Stimulated activated CD4-positive, alpha-beta T cell treated with anti-CD3 and anti-CD28 coated beads, Interleukin-4, amount 100 ng/mL, for 48 hours (primary cell): ENCODE measurements around the gene ADAM11.
"Not testable (repeated sequence)": the region's sequence is repeated elsewhere in the genome, so short reads cannot be mapped to it uniquely, and the experiment has no call there.

Source experiments
- DNase-seq, 2 donors: peaks; one replicate each; pipeline ENCODE4 v3.0.0-alpha.2; 2020; ENCODE audit warnings: low read depth in 2 of 2

Gene ADAM11

DNA sequence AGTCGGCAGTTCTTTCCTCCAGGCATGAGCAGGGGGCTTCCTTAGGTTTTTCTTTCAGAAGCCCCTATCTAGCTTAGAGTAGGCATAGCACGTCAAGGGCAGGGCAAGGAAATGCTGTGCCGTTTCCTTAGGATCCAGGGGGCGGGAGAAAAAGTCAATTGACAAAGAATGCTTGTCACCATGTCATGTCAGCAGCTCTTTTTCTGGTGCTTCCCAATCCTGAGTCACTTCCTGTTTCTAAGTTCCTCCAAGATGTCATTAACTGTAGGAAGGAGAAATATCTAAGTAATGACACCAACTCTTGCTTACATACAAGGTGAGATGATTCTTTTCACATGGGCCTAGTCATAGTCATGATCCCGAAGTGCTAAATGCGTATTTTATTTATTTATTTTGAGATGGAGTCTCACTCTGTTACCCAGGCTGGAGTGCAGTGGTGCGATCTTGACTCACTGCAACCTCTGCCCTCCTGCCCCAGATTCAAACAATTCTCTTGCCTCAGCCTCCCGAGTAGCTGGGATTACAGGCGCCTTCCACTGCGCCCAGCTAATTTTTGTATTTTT, 36.1 kb downstream of the ADAM11 start:
- no peak for DNase-seq

DNA sequence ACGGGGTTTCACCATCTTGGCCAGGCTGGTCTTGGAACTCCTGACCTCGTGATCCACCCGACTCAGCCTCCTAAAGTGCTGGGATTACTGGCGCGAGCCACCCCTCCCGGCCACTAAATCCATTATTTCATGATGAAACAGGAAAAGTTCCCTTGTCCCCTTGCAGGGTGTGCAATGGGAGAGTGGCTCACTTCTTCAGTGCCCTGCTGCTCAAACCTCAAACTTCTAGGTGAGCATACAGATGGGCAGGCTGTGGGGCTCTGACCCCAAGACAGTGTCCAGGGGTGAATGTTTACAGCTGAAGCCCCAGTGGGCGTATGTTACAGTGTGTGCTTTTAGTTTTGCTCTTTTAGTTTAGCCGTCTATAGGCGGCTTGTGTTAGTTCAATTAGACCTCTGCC, 36.6 kb downstream of the ADAM11 start:
- DNase-seq = no peak

GRCh38 chr17:44795928-44796327, 37.1 kb downstream of the ADAM11 start:
- no peak for DNase-seq

DNA sequence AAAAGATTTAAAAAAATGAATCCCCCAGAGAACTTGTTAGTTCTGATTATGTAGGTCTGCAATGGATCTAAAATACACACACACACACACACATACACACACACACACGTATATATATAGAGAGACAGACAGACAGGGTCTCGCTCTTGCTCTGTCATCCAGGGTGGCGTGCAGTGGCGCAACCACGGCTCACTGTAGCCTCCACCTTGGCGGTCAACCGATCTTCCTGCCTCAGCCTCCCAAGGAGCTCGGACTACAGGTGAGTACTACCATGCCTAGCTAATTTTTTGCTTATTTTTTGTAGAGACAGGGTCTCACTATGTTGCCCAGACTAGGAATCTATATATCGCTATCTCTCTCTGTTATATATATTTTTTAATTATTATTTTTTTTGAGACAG, 37.9 kb downstream of the ADAM11 start:
- DNase-seq = no peak

GRCh38 chr17:44797802-44798201, 39.0 kb downstream of the ADAM11 start:
- DNase-seq = no peak

GRCh38 chr17:44798356-44798755, 39.6 kb downstream of the ADAM11 start:
- DNase-seq = no peak

DNA sequence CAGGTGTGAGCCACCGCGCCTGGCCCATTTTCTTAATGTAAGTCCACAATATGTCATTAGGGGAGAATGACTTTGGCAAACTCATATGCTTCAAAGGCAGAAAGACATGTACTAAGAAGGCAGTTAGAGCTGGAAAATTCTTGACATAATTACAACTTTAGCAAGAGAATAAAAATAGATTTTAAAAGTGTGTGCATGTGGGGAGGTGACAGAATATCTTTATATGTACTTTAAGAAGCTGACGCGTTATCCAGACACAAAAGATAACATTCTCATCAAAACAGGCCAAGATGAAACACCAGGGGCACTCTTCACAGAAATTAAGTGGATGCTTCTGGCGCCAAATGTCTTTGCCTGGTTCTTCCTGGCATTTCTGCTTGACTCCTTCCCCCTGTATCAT, 43.1 kb downstream of the ADAM11 start:
- DNase-seq = no peak

DNA sequence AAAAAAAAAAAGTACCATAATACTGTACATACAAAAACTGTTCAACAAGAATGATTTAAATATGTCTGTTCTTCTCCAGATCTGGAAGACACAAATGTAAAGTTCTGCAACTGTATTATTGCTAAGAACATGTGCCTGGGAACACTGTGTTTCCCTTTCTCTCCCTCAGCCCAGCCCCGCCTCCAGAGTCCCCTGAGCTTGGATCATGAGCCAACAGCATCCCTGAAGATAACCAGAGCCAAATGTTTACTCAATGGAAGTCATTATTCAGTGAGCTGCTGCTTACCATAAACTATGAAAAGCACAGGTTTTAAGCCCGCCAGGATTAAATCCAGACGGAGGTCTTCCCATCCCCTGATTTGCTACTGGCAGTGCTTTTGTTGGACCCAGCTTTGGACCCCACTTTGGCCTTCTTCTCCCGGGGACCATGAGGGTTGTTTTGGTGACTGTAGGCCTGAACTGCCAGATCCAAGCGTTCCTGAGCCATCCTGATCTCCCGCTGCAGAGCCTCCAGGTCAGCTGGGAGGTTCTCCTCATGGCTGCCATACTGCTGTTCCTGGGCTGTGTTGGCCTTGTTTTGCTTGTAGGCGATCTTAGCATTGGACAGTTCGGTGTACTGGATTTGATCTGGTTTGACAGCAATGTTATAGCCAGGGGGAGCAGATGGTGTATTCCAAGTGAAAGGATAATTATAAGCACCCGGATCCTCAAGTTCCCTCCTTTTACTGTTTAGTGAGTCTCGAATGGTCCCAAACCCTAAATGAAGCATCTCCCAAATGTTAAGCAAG, 45.7 kb downstream of the ADAM11 start:
- DNase-seq = no peak

DNA sequence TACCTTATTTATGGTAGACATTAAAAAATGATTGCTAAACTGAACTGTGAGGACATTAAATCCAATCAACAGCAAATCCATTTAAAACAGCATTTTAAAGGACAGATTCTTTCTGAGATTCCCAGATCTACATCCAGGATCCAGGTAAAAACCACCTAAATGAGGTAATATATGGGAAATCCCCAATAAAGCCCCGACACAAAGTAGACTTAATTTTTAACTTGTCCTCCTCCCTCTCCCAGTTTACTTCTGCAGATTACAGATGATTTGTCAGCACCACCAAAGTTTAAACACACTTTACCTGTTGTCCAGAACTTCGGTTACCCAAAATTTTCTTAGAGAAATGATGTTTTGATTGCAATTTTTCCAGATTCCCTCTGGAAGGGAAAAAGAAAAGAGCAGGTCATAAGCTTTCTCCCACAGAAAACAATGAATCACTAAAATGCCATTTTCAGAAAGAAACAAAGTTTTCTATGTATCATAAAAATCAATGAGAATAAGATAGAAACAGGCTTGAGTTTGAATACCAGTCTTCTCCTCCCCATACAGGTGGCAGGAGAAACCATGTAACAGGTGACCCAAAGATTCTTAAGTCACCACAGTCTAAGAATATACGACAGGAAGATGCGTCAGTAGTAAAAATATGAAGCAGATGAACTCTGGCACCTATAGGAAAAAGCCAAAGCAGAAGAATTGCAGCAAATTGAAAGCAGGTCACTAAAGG, 48.5 kb downstream of the ADAM11 start:
- DNase-seq = no peak

DNA sequence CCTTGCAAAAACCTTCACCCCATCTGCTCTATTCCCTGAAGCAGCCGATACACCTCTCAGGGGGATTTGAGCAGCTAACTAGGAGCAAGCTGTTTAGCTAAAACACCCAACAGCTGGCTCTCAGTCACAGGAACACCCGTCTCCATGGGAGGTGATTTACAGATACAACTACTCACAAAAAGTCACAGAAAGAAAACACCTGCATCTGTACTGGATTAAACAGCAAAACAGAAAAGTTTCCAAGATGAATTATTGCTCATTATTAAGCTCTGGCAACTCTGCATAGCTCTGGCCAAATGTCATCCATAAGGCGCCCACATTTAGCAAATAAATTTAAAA, 49.0 kb downstream of the ADAM11 start:
- DNase-seq = no peak

GRCh38 chr17:44808156-44808555, 49.4 kb downstream of the ADAM11 start:
- DNase-seq = no peak

DNA sequence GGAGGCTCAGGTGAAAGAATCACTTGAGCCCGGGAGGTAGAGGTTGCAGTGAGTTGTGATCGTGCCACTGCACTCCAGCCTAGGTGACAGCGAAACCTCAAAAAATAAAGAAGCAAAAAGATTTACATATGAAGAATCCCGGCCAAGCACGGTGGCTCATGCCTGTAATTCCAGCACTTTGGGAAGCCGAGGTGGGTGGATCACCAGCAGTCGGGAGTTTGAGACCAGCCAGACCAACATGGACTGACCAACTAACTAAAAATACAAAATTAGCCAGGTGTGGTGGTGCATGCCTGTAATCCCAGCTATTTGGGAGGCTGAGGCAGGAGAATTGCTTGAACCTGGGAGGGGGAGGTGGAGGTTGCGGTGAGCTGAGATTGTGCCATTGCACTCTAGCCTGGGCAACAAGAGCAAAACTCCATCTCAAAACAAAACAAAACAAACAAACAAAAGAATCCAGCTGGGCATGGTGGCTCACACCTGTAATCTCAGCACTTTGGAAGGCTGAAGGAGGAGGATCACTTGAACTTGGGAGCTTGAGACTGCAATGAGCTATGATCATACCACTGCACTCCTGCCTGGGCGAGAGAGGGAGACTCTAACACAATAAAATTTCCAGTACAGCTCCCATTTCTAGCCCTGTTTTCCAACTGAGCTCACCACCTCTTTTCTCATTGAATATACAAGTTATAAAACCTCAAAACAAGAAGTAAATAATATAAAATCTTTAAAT, 50.0 kb downstream of the ADAM11 start:
- not testable (repeated sequence) for DNase-seq

GRCh38 chr17:44812263-44812662, 53.5 kb downstream of the ADAM11 start:
- no peak for DNase-seq

DNA sequence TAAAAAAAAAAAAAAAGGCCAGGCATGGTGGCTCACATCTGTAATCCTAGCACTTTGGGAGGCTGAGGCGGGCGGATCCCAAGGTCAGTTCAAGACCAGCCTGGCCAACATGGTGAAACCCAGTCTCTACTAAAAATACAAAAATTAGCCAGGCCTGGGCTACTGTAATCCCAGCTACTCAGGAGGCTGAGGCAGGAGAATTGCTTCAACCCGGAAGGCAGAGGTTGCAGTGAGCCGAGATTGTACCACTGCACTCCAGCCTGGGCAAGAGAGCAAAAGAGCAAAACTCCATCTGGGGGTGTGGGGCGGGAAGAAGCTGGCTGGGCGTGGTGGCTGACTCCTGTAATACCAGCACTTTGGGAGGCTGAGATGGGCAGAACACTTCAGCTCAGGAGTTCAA, 59.7 kb downstream of the ADAM11 start:
- DNase-seq = not testable (repeated sequence)

DNA sequence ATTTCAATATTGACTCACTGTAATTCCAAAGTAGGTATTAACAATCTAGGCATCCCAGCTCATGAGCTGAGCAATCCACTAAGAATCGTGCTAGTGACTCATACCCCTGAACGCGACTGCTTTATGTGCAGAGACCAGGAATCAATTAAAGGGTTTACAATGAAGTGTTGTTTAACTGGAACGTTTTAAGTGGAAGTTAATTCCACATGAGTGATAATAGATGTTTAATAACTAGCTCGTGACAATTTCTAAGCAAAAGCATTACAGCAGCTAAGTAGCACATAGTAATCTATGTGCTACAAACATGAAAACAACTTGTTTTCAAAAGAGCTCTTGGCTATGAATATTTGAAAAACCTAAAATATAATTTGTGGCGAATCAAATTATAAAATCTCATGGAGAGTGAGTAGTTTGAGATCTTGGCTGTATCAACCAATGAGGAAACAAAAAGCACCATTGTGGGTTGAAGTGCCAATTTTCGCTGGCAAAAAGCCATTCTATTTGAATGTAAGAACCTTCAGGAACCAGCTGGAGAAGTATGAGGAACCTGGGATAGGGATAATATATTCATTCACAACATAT, 61.9 kb downstream of the ADAM11 start:
- DNase-seq = no peak

- not testable (repeated sequence) for DNase-seq
These were observed 66.4 kb downstream of the ADAM11 start for GRCh38 chr17:44825236-44825635.

- no peak for DNase-seq
These were observed 67.5 kb downstream of the ADAM11 start for GRCh38 chr17:44826123-44826790.

- no peak for DNase-seq
These were observed 69.1 kb downstream of the ADAM11 start for GRCh38 chr17:44827863-44828262.

DNA sequence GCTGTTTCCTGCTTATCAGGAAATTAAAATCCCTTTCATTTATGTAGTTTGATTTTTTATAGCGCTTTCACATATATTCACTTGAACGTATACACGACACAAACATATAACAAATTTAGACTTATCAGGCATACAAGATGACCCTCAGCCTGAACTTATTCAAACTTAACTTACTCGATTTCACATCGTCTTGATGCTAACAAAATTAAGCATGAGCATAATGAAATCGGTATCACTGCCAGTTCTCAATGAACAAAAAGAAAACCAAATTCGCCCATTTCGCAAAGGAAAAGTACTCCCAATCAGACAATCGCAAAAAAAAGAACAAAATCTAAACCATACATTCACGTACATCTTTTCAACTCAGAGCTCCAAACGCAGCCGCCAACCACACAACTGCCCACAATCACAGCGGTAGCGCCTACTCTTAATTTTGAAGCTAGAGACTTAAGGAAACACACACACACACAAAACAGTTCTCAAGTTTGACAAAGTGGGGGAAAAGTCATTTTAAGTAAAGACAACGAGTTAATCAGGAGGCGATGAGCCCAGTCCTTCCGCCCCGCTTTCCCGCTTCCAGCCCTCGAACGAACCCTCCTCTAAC, 70.2 kb downstream of the ADAM11 start:
- no peak for DNase-seq

DNA sequence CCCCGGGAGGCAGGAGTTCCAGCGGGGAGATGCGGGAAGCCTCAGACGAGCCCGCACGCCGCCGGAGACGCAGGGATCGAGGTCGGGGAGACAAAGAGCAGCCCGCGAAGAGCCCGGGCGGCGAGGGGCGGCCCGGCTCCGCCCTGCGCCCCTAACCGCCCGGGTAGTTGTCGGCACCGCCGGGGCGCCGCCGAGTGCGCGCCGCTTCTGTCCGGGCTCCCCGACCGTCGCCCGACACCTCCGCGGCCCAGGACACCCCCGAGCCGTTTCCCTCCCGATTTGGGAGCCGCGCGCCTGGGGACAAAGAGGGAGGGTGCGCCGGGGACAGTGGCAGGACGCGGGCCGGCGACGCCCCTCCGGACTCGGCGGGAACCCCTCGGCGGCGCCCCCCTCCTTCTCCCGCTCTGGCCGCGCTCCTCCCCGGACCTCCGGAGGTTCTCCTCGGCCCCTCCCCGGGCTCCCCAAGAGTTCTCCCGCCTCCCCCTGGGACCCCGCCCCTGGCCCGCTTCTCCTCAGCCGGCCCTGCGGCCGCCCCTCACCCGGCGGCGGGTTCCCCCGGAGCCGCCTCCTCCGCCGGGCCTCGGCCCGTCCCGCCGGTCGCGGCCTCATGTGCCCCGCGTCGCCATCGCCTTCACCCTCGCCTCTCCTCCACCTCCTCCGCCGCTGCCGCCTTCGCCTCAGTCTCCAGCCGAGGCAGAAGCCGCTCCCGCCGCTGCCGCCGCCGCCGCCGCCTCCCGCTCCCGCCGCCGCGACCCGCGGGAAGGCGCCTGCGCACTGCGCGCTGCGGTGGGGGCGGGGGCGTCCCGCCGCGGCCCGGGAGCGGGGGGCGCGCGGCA, 71.0 kb downstream of the ADAM11 start, which contains the start of gene GJC1:
Gene GJC1, minus strand, starts transcription at position 765 of the 836 bp plus-strand sequence. CDS start 24,470 bp downstream, outside the sequence.
- DNase-seq = no peak
